Mesenchymal stem cell (in vitro differentiated cells and primary cell): ENCODE data around the gene LMLN.
"Not testable (repeated sequence)": the region's sequence is repeated elsewhere in the genome, so short reads cannot be mapped to it uniquely, and the experiment has no call there.

Source experiments
- DNase-seq: peaks from one replicate; pipeline ENCODE4 v3.0.0-alpha.2; 2013
- H2AFZ ChIP-seq: one replicate; pipeline ENCODE4 v1.6.1; 2013; ENCODE audit warnings: low read depth, mild to moderate bottlenecking, control low read depth, inconsistent platforms, low read length, moderate library complexity
- H2AK5ac ChIP-seq: 2 replicates; pipeline ENCODE4 v1.6.1; 2013; ENCODE audit warnings: low read length, moderate library complexity, mild to moderate bottlenecking, inconsistent platforms; ENCODE audit not compliant: severe bottlenecking
- H2BK120ac ChIP-seq: one replicate; pipeline ENCODE4 v1.6.1; 2013; ENCODE audit warnings: low read depth, mild to moderate bottlenecking, inconsistent platforms, low read length, moderate library complexity
- H2BK12ac ChIP-seq, 2 experiments: one replicate each; pipeline ENCODE4 v1.6.1; 2013; ENCODE audit warnings: inconsistent platforms in 2 of 2, low read length in 2 of 2, mild to moderate bottlenecking in 2 of 2, moderate library complexity in 2 of 2, control low read depth in 1 of 2
- H2BK15ac ChIP-seq: one replicate; pipeline ENCODE4 v1.6.1; 2013; ENCODE audit warnings: mild to moderate bottlenecking, low read depth, inconsistent platforms; ENCODE audit not compliant: poor library complexity, severe bottlenecking
- H2BK5ac ChIP-seq: 2 replicates; pipeline ENCODE4 v1.6.1; 2013; ENCODE audit warnings: low read depth, mild to moderate bottlenecking, low read length, control low read depth, inconsistent platforms; ENCODE audit not compliant: poor library complexity, severe bottlenecking
- H3K14ac ChIP-seq, 2 experiments: one replicate each; pipeline ENCODE4 v1.6.1; 2013; ENCODE audit warnings: inconsistent platforms in 2 of 2, low read length in 2 of 2, control low read depth in 1 of 2, mild to moderate bottlenecking in 1 of 2, moderate library complexity in 1 of 2
- H3K18ac ChIP-seq, 2 experiments: one replicate each; pipeline ENCODE4 v1.6.1; 2013; ENCODE audit warnings: inconsistent platforms in 2 of 2, low read length in 2 of 2, control low read depth in 1 of 2, low read depth in 1 of 2, mild to moderate bottlenecking in 1 of 2
- H3K23ac ChIP-seq, 2 experiments: one replicate each; pipeline ENCODE4 v1.6.1; 2013; ENCODE audit warnings: inconsistent platforms in 2 of 2, low read length in 2 of 2, mild to moderate bottlenecking in 2 of 2, moderate library complexity in 2 of 2, control low read depth in 1 of 2
- H3K27ac ChIP-seq: 2 replicates; pipeline ENCODE4 v1.5.1; 2013; ENCODE audit warnings: mild to moderate bottlenecking, moderate library complexity, low read length, control low read depth, inconsistent platforms; ENCODE audit not compliant: poor library complexity, severe bottlenecking
- H3K27me3 ChIP-seq, 2 experiments: 2 replicates each; pipeline versions ENCODE4 v1.6.1 to v1.7.0; 2013; ENCODE audit warnings: low read length in 2 of 2, mild to moderate bottlenecking in 2 of 2, moderate library complexity in 2 of 2, control low read depth in 1 of 2, inconsistent platforms in 1 of 2; ENCODE audit not compliant: control insufficient read depth in 1 of 2, insufficient read depth in 1 of 2
- H3K36me3 ChIP-seq, 2 experiments: 2 replicates each; pipeline versions ENCODE4 v1.6.1 to v1.7.0; 2013; ENCODE audit warnings: low read length in 2 of 2, control low read depth in 1 of 2, inconsistent platforms in 1 of 2, low read depth in 1 of 2, mild to moderate bottlenecking in 1 of 2; ENCODE audit not compliant: insufficient read depth in 2 of 2, control insufficient read depth in 1 of 2
- H3K4ac ChIP-seq, 2 experiments: one replicate each; pipeline ENCODE4 v1.6.1; 2013; ENCODE audit warnings: inconsistent platforms in 2 of 2, low read length in 2 of 2, mild to moderate bottlenecking in 2 of 2, moderate library complexity in 2 of 2, control low read depth in 1 of 2, low read depth in 1 of 2
- H3K4me1 ChIP-seq: 2 replicates; pipeline ENCODE4 v1.6.1; 2013; ENCODE audit warnings: low read depth, low read length, control low read depth; ENCODE audit not compliant: control insufficient read depth, insufficient read depth
- H3K4me2 ChIP-seq: 2 replicates; pipeline ENCODE4 v1.6.1; 2013; ENCODE audit warnings: low read length, mild to moderate bottlenecking, inconsistent platforms; ENCODE audit not compliant: poor library complexity, severe bottlenecking
- H3K4me3 ChIP-seq, 2 experiments: 2 replicates each; pipeline versions ENCODE4 v1.5.1 to v1.7.0; 2013; ENCODE audit warnings: low read length in 2 of 2, mild to moderate bottlenecking in 2 of 2, control low read depth in 1 of 2, low read depth in 1 of 2; ENCODE audit not compliant: insufficient read depth in 1 of 2
- H3K79me1 ChIP-seq: replicated peaks from 2 replicates; pipeline ENCODE4 v1.6.1; 2013; ENCODE audit warnings: mild to moderate bottlenecking, control low read depth, low read length, inconsistent platforms; ENCODE audit not compliant: poor library complexity, severe bottlenecking
- H3K9ac ChIP-seq: 2 replicates; pipeline ENCODE4 v1.7.0; 2013; ENCODE audit warnings: mild to moderate bottlenecking, low read length, moderate library complexity
- H3K9me3 ChIP-seq: 2 replicates; pipeline ENCODE4 v1.7.0; 2013; ENCODE audit warnings: mild to moderate bottlenecking, low read length; ENCODE audit not compliant: control insufficient read depth
- H4K8ac ChIP-seq: one replicate; pipeline ENCODE4 v1.6.1; 2013; ENCODE audit warnings: inconsistent platforms, mild to moderate bottlenecking, low read length, moderate library complexity
- H4K91ac ChIP-seq: one replicate; pipeline ENCODE4 v1.6.1; 2013; ENCODE audit warnings: mild to moderate bottlenecking, low read length, inconsistent platforms
- WGBS: methylation state at CpG from one replicate; pipeline ENCODE4 v1.1.7; 2013; ENCODE audit warnings: mixed read lengths; 5-methylcytosine and 5-hydroxymethylcytosine counted together

The LMLN gene

GRCh38 chr3:198051836-198052235 is 91.8 kb downstream of the LMLN start:
- Histone ChIP-seq H3K18ac (no peak overlapping the region), H2AFZ (no peak overlapping the region), H3K4me1 (no peaks in the 10 kb centered on the region), H3K27me3 (peaks cover 0 to 3% of the 10 kb centered on the region in 2 experiments), H2BK15ac (no peak overlapping the region), H3K23ac (no peak overlapping the region), H3K4me3 (no peak overlapping the region), H2BK5ac (no peak overlapping the region), H3K27ac (no peak overlapping the region), H4K8ac (no peak overlapping the region), H3K79me1 (no peaks in the 10 kb centered on the region), H3K14ac (no peak overlapping the region), H3K9ac (no peak overlapping the region), H3K36me3 (no peaks in the 10 kb centered on the region), H4K91ac (no peak overlapping the region), H3K9me3 (no peaks in the 10 kb centered on the region), H2BK12ac (no peak overlapping the region), H3K4ac (no peak overlapping the region), H3K4me2 (no peak overlapping the region), H2BK120ac (no peak overlapping the region), H2AK5ac (no peak overlapping the region)
- WGBS, result 17% methylated on average over 1 of the region's 2 CpGs
- no peak for DNase-seq

- not testable (repeated sequence) for H3K4me1 ChIP-seq, H4K91ac ChIP-seq, H3K79me1 ChIP-seq, H2BK5ac ChIP-seq, H2AK5ac ChIP-seq, DNase-seq, H2BK12ac ChIP-seq, H2BK15ac ChIP-seq, H3K18ac ChIP-seq, H3K9ac ChIP-seq, H3K4me3 ChIP-seq, H3K27ac ChIP-seq, H4K8ac ChIP-seq, H3K4ac ChIP-seq, H3K4me2 ChIP-seq, H2BK120ac ChIP-seq, H3K36me3 ChIP-seq, H2AFZ ChIP-seq, H3K14ac ChIP-seq, H3K9me3 ChIP-seq, H3K23ac ChIP-seq
- peaks cover 0 to 13% of the 10 kb centered on the region in 2 experiments for H3K27me3 ChIP-seq
Measured at GRCh38 chr3:198053462-198053861, 93.4 kb downstream of the LMLN start.

GRCh38 chr3:198061119-198062067 is 101.4 kb downstream of the LMLN start:
- no CpG with 5 or more reads among the region's 1 CpG for WGBS

GRCh38 chr3:198062068-198062465 is 102.0 kb downstream of the LMLN start:
- Histone ChIP-seq H2AFZ (no peak overlapping the region), H3K4me3 (no peak overlapping the region), H2BK12ac (no peak overlapping the region), H3K18ac (no peak overlapping the region), H3K79me1 (no peaks in the 10 kb centered on the region), H3K14ac (no peak overlapping the region), H3K9ac (no peak overlapping the region), H3K9me3 (no peaks in the 10 kb centered on the region), H2BK120ac (no peak overlapping the region), H4K91ac (no peak overlapping the region), H2BK15ac (no peak overlapping the region), H4K8ac (no peak overlapping the region), H3K27ac (no peak overlapping the region), H3K36me3 (no peaks in the 10 kb centered on the region), H3K4ac (no peak overlapping the region), H2AK5ac (no peak overlapping the region), H3K4me2 (no peak overlapping the region), H3K27me3 (peaks cover 0 to 62% of the 10 kb centered on the region in 2 experiments), H3K23ac (no peak overlapping the region), H3K4me1 (no peaks in the 10 kb centered on the region), H2BK5ac (no peak overlapping the region)
- DNase-seq, result no peak
- WGBS, result 8% methylated on average over 1 of the region's 1 CpG

More at GRCh38 chr3:198061119-198062067, 101.4 kb downstream of the LMLN start:
- H3K4me1 ChIP-seq, result no peaks in the 10 kb centered on the region
- H3K4ac ChIP-seq, result no peak overlapping the region
- H3K4me3 ChIP-seq, result no peak overlapping the region
- no peak overlapping the region for H2BK120ac ChIP-seq
- no peak overlapping the region for H3K18ac ChIP-seq
- H2BK15ac ChIP-seq, result no peak overlapping the region
- no peak overlapping the region for H2AFZ ChIP-seq
- no peak overlapping the region for H3K4me2 ChIP-seq
- H3K23ac ChIP-seq, result no peak overlapping the region
- no peak overlapping the region for H3K27ac ChIP-seq
- no peaks in the 10 kb centered on the region for H3K79me1 ChIP-seq
- no peak overlapping the region for H2AK5ac ChIP-seq
- no peak overlapping the region for H2BK5ac ChIP-seq
- no peak overlapping the region for H3K9ac ChIP-seq
- H2BK12ac ChIP-seq, result no peak overlapping the region
- H4K91ac ChIP-seq, result no peak overlapping the region
- H3K9me3 ChIP-seq, result no peaks in the 10 kb centered on the region
- H3K27me3 ChIP-seq, result peaks cover 0 to 60% of the 10 kb centered on the region in 2 experiments
- DNase-seq, result no peak
- no peak overlapping the region for H3K14ac ChIP-seq
- no peaks in the 10 kb centered on the region for H3K36me3 ChIP-seq
- H4K8ac ChIP-seq, result no peak overlapping the region
